Activated CD8-positive, alpha-beta memory T cell treated with anti-CD3 and anti-CD28 coated beads for 48 hours (primary cell): ENCODE results near the gene PRSS57.
A peak's percentile ranks its signal among the peaks of the same experiment; 100 is the strongest.

ENCODE experiments used
- DNase-seq, 3 experiments: peaks; one replicate each; pipeline ENCODE4 v3.0.0-alpha.2; 2020; ENCODE audit warnings: low read depth in 2 of 3, low spot score in 2 of 3

PRSS57 gene

DNA sequence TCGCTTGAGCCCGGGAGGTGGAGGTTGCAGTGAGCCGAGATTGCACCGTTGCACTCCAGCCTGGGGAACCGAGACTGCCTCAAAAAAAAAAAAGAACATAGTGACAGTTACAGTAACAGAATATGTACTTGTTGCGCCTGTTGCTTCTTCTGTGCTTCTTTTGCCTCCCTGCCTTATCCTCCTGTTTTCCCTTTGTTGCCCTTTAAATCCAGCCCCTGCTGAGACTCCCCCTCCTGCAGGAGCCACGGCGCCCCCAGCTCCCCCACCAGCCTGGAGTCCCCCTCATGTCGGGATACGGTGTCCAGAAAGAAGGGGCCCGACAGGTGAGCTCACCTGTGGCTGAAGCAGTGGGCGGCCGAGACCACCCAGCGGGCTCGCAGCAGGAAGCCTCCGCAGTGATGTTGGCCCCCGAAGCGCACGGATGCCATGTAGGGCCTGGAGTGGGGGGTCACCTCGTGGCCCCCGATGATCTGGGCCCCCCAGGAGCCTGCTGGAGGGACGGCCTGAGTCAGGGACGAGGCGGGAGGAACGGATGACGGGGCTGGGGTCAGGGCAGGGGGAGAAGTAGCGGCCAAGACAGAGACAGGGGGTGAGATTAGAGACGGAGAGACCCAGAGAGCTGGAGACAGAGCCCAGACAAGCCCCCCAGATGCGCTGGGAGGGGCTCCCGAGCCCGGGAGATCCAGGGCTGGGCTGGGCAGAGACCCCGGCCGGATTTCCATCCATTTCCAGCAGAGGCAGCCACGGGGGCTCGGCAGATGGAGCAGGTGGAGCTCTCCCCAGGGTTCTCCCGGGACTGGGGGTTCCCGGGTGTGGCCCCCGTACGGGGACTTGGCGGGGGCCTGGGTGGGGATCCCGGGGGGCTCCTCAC, 536 bp downstream of the PRSS57 start:
- no peak for DNase-seq

- no peak for DNase-seq
Measured at GRCh38 chr19:690203-690602, 5.0 kb downstream of the PRSS57 start.

DNA sequence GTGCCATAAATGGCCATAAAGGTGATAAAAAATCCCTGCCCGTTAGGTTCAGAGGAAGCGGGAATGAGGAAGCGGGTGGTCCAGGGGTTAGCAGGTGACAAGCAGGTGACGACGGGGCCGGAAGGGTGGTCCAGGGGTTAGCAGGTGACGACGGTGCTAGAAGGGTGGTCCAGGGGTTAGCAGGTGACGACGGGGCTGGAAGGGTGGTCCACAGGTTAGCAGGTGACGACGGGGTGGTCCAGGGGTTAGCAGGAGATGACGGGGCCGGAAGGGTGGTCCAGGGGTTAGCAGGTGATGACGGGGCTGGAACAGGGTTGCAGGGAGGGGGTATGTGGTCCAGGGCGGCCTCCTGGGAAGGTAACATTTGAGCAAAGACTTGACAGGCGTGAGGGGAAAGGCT, 6.3 kb downstream of the PRSS57 start:
- no peak for DNase-seq

DNA sequence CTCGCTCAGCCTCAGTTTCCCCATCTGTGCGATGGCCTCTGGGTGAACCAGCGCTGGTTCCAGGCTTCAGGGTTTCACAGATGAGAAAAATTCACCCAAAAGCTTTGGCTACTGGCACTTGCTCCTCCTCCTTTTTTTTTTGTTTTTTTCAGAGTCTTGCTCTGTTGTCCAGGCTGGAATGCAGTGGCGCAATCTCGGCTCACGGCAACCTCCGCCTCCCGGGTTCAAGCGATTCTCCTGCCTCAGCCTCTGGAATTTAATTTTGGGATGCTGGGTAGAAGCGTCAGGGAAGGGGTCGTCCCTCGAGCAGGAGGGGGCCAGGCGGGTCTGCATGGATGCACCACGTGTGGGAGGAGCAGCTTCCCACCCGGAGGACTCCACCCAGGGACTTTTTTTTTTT, 7.0 kb downstream of the PRSS57 start:
- DNase-seq, result no peak

DNA sequence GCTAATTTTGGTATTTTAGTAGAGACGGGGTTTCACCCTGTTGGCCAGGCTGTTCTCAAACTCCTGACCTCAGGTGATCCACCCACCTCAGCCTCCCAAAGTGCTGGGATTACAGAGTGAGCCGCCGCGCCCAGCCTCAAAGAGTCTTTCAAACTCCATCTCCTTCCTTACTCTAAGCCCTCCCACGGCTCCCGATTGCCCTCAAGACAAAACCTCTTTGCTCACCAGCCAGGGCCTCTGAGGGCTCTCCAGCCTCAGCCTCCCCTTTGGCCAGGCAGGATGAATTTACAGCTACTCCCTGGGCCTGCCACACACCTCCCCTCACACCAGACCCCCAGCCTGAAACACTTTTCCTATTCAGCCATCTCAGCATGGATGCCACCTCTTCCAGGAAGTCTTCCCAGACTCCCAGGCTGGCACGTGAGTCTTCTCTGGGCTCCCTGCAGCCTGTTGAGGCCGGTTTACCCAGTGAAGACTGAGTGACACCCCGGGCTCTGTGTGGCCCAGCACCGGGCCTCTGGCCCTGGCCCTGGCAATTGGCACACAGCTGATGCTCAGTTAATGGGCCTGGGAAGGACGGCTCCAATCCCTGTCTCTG, 7.6 kb downstream of the PRSS57 start:
- DNase-seq, result no peak

GRCh38 chr19:686589-687297, 8.5 kb downstream of the PRSS57 start:
- DNase-seq, result no peak

GRCh38 chr19:685454-685931, 9.8 kb downstream of the PRSS57 start:
- DNase-seq, result no peak

GRCh38 chr19:682678-683320, 12.5 kb downstream of the PRSS57 start:
- DNase-seq, result no peak

DNA sequence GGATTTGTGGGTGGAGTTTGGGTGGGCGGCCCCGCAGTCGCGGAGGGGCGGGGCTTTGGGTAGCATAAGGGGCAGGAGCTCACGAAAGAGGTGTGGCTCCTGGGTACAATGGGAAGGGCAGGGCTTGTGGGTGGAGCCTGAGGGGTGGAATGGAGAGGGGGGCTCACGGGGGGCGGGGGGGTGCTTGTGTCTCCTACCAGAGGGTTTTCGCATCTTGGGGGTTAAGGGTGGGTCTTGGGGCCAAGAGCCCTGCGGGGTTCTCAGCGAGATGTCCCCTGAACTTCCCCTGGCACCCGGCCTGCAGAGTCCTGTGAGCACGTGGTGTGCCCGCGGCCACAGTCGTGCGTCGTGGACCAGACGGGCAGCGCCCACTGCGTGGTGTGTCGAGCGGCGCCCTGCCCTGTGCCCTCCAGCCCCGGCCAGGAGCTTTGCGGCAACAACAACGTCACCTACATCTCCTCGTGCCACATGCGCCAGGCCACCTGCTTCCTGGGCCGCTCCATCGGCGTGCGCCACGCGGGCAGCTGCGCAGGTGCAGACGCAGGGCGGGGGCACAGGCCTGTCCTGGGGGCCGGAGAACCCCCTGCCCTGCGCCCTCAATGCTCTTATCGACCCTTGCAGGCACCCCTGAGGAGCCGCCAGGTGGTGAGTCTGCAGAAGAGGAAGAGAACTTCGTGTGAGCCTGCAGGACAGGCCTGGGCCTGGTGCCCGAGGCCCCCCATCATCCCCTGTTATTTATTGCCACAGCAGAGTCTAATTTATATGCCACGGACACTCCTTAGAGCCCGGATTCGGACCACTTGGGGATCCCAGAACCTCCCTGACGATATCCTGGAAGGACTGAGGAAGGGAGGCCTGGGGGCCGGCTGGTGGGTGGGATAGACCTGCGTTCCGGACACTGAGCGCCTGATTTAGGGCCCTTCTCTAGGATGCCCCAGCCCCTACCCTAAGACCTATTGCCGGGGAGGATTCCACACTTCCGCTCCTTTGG, 13.9 kb downstream of the PRSS57 start:
- DNase-seq, result no peak

DNA sequence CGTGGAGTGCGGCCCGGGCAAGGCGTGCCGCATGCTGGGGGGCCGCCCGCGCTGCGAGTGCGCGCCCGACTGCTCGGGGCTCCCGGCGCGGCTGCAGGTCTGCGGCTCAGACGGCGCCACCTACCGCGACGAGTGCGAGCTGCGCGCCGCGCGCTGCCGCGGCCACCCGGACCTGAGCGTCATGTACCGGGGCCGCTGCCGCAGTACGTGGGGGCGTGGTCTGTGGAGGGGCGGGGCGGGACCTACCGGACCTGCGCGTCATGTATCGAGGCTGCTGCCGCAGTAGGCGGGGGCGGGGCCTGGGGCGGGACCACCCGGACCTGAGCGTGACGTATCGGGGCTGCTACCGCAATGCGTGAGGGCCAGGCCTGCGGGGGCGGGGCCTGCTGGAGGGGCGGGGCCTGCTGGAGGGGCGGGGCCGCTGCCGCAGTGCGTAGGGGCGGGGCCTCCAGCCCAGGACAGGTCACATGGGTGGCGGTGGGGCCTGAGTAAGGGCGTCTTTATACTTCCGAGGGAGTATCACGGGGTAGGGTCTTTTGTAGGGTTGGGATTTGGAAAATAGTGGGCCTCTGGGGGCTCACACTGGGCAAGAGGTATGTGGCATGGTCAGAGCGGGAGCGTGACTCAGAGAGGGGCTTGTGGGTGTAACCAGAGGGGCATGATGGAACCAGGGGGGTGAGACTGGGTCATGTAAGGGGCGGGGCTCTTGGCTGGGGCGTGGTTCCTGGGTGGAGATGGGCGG, 14.8 kb downstream of the PRSS57 start:
- peak; percentile 98 to 99 (median 98) for DNase-seq

- DNase-seq, result no peak
Measured at GRCh38 chr19:679418-680286, 15.6 kb downstream of the PRSS57 start.

DNA sequence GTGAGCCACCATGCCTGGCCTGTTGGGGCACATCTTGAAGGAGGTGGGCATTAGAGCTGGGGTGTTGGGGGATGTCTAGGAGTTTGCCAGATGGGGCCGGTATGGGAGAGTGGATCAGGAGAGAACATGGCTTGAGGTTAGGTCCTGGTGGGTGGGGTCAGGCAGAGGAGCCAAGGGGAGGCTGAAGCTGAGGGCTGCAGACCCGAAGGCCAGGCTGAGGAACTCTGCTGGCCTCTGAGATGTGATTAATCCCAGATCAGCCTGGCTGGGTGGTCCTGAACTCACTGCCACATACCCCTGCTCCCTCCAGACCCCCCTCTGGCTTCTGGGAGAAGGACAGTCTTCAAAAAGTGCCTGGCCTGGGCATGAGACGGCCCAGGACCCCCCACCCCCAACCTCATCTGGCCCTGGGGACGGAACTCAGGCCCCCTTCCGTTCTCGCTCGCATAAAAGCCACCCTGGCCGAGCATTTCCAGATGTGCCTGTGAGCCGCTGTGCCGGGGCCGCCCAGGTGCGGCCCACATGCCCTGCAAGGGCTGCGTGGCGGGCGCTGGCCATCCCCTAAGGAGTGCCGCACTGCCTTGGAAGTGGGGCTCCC, 16.4 kb downstream of the PRSS57 start:
- no peak for DNase-seq

DNA sequence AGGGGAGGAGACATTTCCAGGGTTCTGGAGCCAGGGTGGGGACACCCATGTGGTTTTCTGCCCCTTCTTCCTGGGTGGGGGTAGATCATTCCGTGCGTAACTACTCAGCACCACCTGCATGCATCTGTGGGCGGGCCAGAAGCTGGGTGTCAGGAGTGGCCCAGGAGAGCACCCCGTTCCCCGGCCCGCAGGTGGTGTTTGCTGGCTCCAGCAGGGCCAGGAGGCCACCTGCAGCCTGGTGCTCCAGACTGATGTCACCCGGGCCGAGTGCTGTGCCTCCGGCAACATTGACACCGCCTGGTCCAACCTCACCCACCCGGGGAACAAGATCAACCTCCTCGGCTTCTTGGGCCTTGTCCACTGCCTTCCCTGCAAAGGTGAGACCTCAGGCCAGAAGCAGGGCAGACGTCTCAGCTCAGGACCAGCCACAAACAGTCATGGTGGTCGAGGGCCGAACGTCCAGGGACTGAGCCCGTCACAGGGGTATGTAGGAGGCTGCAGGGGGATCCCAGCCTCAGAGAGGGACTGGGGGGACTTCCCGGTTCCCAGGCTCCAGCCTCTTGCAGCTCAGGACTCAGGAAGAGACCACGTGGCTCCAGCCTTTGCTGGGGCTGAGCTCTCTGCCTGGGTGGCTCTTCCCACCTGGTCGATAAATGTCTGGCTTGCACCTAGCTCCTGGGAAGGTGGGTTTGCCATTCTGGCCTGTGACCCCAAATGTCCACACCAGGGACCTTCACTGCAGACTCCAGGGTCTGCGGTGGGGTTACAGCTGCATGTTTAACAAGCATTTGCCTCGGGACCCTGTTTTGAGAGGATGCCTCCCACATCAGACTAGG, 17.4 kb downstream of the PRSS57 start:
- DNase-seq, result no peak

DNA sequence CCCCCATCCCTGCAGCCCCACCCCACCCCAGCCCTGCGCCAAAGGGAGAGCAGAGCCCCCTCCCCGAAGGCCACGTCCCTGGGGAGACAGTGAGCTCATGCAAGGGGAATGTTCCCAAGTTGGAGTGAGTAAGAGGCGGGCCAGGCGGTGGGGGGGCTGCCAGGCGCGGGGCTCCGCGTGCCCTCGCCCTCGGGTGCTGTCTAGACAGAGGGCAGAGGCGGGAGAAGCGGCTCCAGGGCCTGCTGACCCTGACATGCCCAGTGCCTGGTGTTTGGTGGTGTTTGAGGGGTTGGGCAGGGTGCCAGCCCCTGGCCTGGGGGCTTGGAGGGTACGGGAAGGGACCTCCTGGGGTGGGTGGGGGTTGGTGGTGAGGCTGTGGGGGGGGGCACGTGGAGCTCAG, 18.1 kb downstream of the PRSS57 start:
- DNase-seq, result no peak

DNA sequence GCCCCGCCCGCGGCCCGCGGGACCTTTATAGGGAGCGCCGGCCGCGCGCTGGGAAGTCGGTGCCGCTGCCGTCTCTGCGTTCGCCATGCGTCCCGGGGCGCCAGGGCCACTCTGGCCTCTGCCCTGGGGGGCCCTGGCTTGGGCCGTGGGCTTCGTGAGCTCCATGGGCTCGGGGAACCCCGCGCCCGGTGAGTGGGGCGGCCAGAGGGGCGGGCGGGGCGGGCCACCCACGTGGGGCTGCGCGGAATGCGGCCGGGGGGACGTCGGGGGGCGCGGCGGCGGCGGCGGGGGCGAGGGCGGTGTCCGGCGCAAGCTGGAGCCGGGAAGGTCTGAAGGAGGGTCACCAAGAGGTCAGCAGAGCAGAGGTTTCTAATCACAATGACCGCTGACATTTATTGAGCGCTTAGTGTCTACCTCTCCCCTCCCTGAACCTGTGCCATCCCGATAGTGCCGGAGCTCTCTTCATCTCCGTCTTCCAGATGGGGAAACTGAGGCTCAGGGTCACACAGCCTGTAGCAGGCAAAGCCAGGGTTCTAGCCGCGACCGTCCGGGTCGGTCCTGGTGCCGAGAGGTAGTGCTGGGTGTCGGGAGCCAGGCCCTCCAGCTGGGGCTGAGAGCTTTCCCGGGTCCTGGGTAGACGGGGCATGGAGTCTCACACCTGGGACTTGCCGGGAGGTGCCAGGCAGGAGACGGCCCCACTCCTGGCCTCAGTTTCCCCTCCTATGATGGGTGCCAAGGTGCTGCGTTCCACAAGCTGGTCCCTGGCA, 18.7 kb downstream of the PRSS57 start, which contains the start of gene FSTL3:
TSS of gene FSTL3 (plus strand) at position 54 of the 767 bp plus-strand sequence. CDS start at position 86, 32 bp downstream.
- no peak for DNase-seq

DNA sequence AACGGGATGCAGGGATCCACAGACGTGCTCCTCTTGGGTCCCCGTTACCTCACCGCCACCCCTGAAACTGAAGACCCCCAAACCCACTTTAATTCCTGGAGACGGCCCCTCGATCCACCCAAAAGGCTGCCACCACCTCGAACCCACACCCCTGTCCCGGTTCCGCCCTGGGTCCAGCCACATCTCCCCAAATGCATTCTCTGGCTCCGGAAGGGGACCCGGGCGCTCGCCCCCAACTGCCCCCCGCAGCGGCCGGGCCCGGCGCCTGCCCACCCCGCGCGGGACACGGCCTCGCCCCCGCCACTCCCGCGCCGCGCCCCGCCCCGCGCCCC, 19.3 kb downstream of the PRSS57 start:
- DNase-seq, result no peak
